Hepatocyte (in vitro differentiated cells): ENCODE results near the gene MAMDC2.

Source experiments
- CTCF ChIP-seq: fragments of 200-600 bp; sonication (generic); IDR thresholded peaks from 2 replicates; pipeline ENCODE4 v1.5.1; 2016; ENCODE audit warnings: antibody characterized with exemption, mild to moderate bottlenecking; ENCODE audit not compliant: poor library complexity
- EZH2phosphoT487 ChIP-seq: fragments of 200-600 bp; sonication (generic); IDR thresholded peaks from one replicate; pipeline ENCODE4 v1.6.1; 2018; ENCODE audit warnings: antibody characterized with exemption, mild to moderate bottlenecking, low read depth, moderate library complexity; ENCODE audit not compliant: unreplicated experiment, severe bottlenecking

- TF ChIP-seq CTCF, result no peak
- TF ChIP-seq EZH2phosphoT487, result no peak
Measured at GRCh38 chr9:70081120-70081495, 37.5 kb downstream of the MAMDC2 start.
